ENCODE results near the gene DENND4C.

DENND4C gene

GRCh38 chr9:19201899-19202891 lies 28.3 kb upstream of the DENND4C start:
- DNase-seq (ENCODE audit: low read depth) = no peak
- TF ChIP-seq CTCF (IDR thresholded peaks at IDR 0.05; ENCODE audit: insufficient read depth, low read depth, low read length, missing control alignments) = no peak
- no peak overlapping the region for H3K4me3 ChIP-seq (ENCODE audit: low read depth, low read length)

GRCh38 chr9:19203058-19203457 lies 27.4 kb upstream of the DENND4C start:
- no peak for DNase-seq (ENCODE audit: low read depth)
- no peak for TF ChIP-seq CTCF (IDR thresholded peaks at IDR 0.05; ENCODE audit: insufficient read depth, low read depth, low read length, missing control alignments)
- no peak overlapping the region for H3K4me3 ChIP-seq (ENCODE audit: low read depth, low read length)

- no peak for DNase-seq (ENCODE audit: low read depth)
- H3K4me3 ChIP-seq (ENCODE audit: low read depth, low read length) = no peak overlapping the region
- TF ChIP-seq CTCF (IDR thresholded peaks at IDR 0.05; ENCODE audit: insufficient read depth, low read depth, low read length, missing control alignments) = no peak
Measured at GRCh38 chr9:19208653-19209052, 21.8 kb upstream of the DENND4C start.

- TF ChIP-seq CTCF (IDR thresholded peaks at IDR 0.05; ENCODE audit: insufficient read depth, low read depth, low read length, missing control alignments) = no peak
- no peak for DNase-seq (ENCODE audit: low read depth)
- no peak overlapping the region for H3K4me3 ChIP-seq (ENCODE audit: low read depth, low read length)
Measured at GRCh38 chr9:19209188-19209587, 21.3 kb upstream of the DENND4C start.

- TF ChIP-seq CTCF (IDR thresholded peaks at IDR 0.05; ENCODE audit: insufficient read depth, low read depth, low read length, missing control alignments) = no peak
- H3K4me3 ChIP-seq (ENCODE audit: low read depth, low read length) = no peak overlapping the region
- DNase-seq (ENCODE audit: low read depth) = no peak
Measured at GRCh38 chr9:19213823-19214222, 16.7 kb upstream of the DENND4C start.

GRCh38 chr9:19216466-19216865 lies 14.0 kb upstream of the DENND4C start:
- DNase-seq (ENCODE audit: low read depth) = no peak
- TF ChIP-seq CTCF (IDR thresholded peaks at IDR 0.05; ENCODE audit: insufficient read depth, low read depth, low read length, missing control alignments) = no peak
- no peak overlapping the region for H3K4me3 ChIP-seq (ENCODE audit: low read depth, low read length)

All from GM12865 (cell line).